Endodermal cell (in vitro differentiated cells): ENCODE results near the gene UBE2G2. TPM values are rescaled to one million over a fixed set of nuclear protein-coding genes. Genes with fewer than 3 reads are reported as not detected.

Experiments
- DNase-seq: peaks from one replicate; pipeline ENCODE4 v3.0.0-alpha.2; 2017
- H3K27ac ChIP-seq: 2 replicates; pipeline ENCODE4 v1.5.1; 2013; ENCODE audit warnings: mild to moderate bottlenecking, low read depth, low read length, moderate library complexity
- H3K27me3 ChIP-seq: 2 replicates; pipeline ENCODE4 v1.6.1; 2013; ENCODE audit warnings: mild to moderate bottlenecking, low read length, moderate library complexity; ENCODE audit not compliant: insufficient read depth, control insufficient read depth, poor library complexity, severe bottlenecking
- H3K36me3 ChIP-seq: 2 replicates; pipeline ENCODE4 v1.7.0; 2013; ENCODE audit warnings: mild to moderate bottlenecking, low read length, moderate library complexity; ENCODE audit not compliant: control insufficient read depth, insufficient read depth
- H3K4me1 ChIP-seq: one replicate; pipeline ENCODE4 v1.7.0; 2013; ENCODE audit warnings: low read length; ENCODE audit not compliant: control insufficient read depth, insufficient read depth
- H3K4me3 ChIP-seq: 2 replicates; pipeline ENCODE4 v1.5.1; 2013; ENCODE audit warnings: mild to moderate bottlenecking, low read length, moderate library complexity
- H3K9ac ChIP-seq: 2 replicates; pipeline ENCODE4 v1.6.1; 2013; ENCODE audit warnings: mild to moderate bottlenecking, low read length, moderate library complexity; ENCODE audit not compliant: poor library complexity, severe bottlenecking; ENCODE audit errors: extremely low read depth
- H3K9me3 ChIP-seq: 2 replicates; pipeline ENCODE4 v1.6.1; 2013; ENCODE audit warnings: mild to moderate bottlenecking, low read length, moderate library complexity; ENCODE audit not compliant: control insufficient read depth
- H3K27ac Mint-ChIP-seq: 2 replicates; pipeline ENCODE4 v1.8.0; 2020; ENCODE audit warnings: mixed read lengths
- H3K27me3 Mint-ChIP-seq: 2 replicates; pipeline ENCODE4 v1.8.0; 2021; ENCODE audit warnings: mild to moderate bottlenecking, mixed read lengths; ENCODE audit not compliant: insufficient read depth
- H3K36me3 Mint-ChIP-seq: 2 replicates; pipeline ENCODE4 v1.8.0; 2020; ENCODE audit warnings: low read depth, mixed read lengths
- H3K4me1 Mint-ChIP-seq: 2 replicates; pipeline ENCODE4 v1.8.0; 2020; ENCODE audit warnings: mixed read lengths
- H3K4me3 Mint-ChIP-seq: 2 replicates; pipeline ENCODE4 v1.8.0; 2020; ENCODE audit warnings: mild to moderate bottlenecking, moderate library complexity, mixed read lengths
- H3K9me3 Mint-ChIP-seq: 2 replicates; pipeline ENCODE4 v1.8.0; 2020; ENCODE audit warnings: mild to moderate bottlenecking, mixed read lengths
- WGBS, 2 experiments: methylation state at CpG; one replicate each; pipeline versions ENCODE4 v1.1.5 to v1.1.7; 2013; ENCODE audit warnings: missing lambda C conversion rate in 2 of 2, mixed read lengths in 1 of 2; ENCODE audit not compliant: insufficient coverage in 1 of 2, insufficient read length in 1 of 2; 5-methylcytosine and 5-hydroxymethylcytosine counted together
- total RNA-seq, 2 donors: library from RNA; stranded (reverse); fragmentation: NEBNext Ultra II Directional in 1 of 2; extraction: Animal tissue kit (Norgen Biotek cat#: 25700) in 1 of 2; gene quantifications; 2 replicates in 1 of 2; 3 replicates in 1 of 2; pipeline ENCODE4 v1.2.1, GENCODE V29; 2021
- TF ChIP-seq, protein P1 (sequence below): fragments of 200-600 bp; sonication (generic); conservative IDR thresholded peaks from 2 replicates; pipeline ENCODE4 v1.5.0; 2021; ENCODE audit warnings: antibody characterized with exemption, mild to moderate bottlenecking

UBE2G2 gene
- total RNA-seq, 2 donors from 2014 or later: 84.0 to 84.8 TPM

DNA sequence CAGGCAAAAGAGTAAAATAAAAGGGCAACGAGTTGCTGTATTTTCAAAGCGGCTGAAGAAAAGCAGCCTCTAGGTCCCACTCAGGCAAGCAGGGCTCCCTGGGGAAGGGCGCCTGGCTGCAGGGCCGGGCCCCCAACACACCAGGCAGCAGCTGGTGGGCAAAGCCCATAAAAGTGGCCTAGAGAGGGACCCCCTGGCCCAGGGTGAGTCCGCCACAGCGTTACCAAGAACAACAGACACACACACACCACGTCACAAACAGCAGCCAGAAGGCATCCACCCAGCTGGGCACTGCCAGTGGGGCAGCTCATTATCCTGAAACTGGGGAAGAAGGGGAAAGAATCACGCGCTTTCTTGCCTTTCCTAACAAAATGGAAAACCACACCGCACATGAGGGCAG lies 11.5 kb upstream of the UBE2G2 start:
- 81 to 95% methylated on average over 2 to 10 of the region's 10 CpGs for WGBS, 2 experiments
- no peaks in the 10 kb centered on the region for H3K27me3 Mint-ChIP-seq
- peaks cover 18% of the 10 kb centered on the region for H3K4me1 Mint-ChIP-seq
- Histone ChIP-seq H3K9ac (no peak overlapping the region), H3K4me1 (no peaks in the 10 kb centered on the region), H3K9me3 (no peaks in the 10 kb centered on the region), H3K36me3 (peaks cover 37% of the 10 kb centered on the region), H3K27me3 (no peaks in the 10 kb centered on the region), H3K27ac (no peak overlapping the region), H3K4me3 (no peak overlapping the region)
- no peak for DNase-seq
- peak overlapping the region; percentile 73 for H3K27ac Mint-ChIP-seq
- TF ChIP-seq, protein P1, sequence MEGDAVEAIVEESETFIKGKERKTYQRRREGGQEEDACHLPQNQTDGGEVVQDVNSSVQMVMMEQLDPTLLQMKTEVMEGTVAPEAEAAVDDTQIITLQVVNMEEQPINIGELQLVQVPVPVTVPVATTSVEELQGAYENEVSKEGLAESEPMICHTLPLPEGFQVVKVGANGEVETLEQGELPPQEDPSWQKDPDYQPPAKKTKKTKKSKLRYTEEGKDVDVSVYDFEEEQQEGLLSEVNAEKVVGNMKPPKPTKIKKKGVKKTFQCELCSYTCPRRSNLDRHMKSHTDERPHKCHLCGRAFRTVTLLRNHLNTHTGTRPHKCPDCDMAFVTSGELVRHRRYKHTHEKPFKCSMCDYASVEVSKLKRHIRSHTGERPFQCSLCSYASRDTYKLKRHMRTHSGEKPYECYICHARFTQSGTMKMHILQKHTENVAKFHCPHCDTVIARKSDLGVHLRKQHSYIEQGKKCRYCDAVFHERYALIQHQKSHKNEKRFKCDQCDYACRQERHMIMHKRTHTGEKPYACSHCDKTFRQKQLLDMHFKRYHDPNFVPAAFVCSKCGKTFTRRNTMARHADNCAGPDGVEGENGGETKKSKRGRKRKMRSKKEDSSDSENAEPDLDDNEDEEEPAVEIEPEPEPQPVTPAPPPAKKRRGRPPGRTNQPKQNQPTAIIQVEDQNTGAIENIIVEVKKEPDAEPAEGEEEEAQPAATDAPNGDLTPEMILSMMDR: no peak
- H3K36me3 Mint-ChIP-seq: peaks cover 30% of the 10 kb centered on the region
- H3K9me3 Mint-ChIP-seq: no peaks in the 10 kb centered on the region
- H3K4me3 Mint-ChIP-seq: no peak overlapping the region

DNA sequence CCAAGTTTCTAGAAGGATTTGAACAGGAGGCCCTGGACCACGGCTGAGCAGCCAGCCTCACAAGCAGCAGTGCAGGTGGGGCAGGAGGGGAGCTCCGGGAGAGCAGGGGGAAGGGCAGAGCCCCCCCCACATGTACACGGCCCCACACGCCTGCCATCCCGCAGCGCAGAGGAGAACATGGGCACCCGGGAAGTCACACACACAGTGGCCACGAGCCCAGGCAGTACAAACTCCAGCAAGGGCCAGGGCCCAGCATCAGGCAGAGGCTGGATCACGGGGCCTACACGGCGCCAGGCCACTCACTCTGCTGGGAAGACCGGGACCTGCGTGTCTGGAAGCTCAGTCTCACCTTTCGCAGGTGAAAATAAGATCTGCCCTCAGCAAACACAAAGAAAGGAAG lies 11.0 kb upstream of the UBE2G2 start:
- H3K36me3 ChIP-seq: peaks cover 37% of the 10 kb centered on the region
- Mint-ChIP-seq H3K4me1 (peaks cover 18% of the 10 kb centered on the region), H3K27ac (peak overlapping the region; percentile 73), H3K27me3 (no peaks in the 10 kb centered on the region), H3K36me3 (peaks cover 30% of the 10 kb centered on the region), H3K9me3 (no peaks in the 10 kb centered on the region), H3K4me3 (no peak overlapping the region)
- DNase-seq: peak; percentile 59
- no peak overlapping the region for H3K27ac ChIP-seq
- H3K9me3 ChIP-seq: no peaks in the 10 kb centered on the region
- TF ChIP-seq, protein P1: no peak
- 89 to 96% methylated on average over 10 to 14 of the region's 14 CpGs for WGBS, 2 experiments
- H3K9ac ChIP-seq: no peak overlapping the region
- H3K4me3 ChIP-seq: no peak overlapping the region
- H3K4me1 ChIP-seq: no peaks in the 10 kb centered on the region
- H3K27me3 ChIP-seq: no peaks in the 10 kb centered on the region

DNA sequence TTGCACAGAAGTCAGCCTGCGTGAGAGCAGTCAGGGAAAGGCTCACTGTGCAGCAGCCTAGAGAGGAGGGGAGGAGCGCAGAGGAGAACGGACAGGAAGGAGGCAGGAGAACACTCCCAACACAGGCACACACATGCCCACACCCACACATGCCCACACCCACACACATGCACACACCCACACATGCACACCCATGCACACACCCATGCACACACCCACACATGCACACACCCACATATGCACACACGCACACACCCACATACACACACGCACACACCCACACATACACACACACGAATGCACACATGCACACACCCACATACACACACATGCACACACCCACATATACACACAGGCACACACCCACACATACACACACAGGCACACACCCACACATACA lies 9.2 kb upstream of the UBE2G2 start:
- TF ChIP-seq, protein P1: no peak
- Mint-ChIP-seq H3K36me3 (peaks cover 45% of the 10 kb centered on the region), H3K4me1 (peaks cover 14% of the 10 kb centered on the region), H3K9me3 (no peaks in the 10 kb centered on the region), H3K4me3 (no peak overlapping the region), H3K27ac (no peak overlapping the region), H3K27me3 (no peaks in the 10 kb centered on the region)
- no peak overlapping the region for H3K9ac ChIP-seq
- H3K36me3 ChIP-seq: peaks cover 51% of the 10 kb centered on the region
- no peak overlapping the region for H3K27ac ChIP-seq
- no peaks in the 10 kb centered on the region for H3K9me3 ChIP-seq
- DNase-seq: no peak
- H3K27me3 ChIP-seq: no peaks in the 10 kb centered on the region
- 93% methylated on average over 4 of the region's 6 CpGs; no CpG with 5 or more reads in 1 of the 2 experiments for WGBS, 2 experiments
- H3K4me3 ChIP-seq: no peak overlapping the region
- no peaks in the 10 kb centered on the region for H3K4me1 ChIP-seq
